Smooth muscle cell (in vitro differentiated cells): Measurements from ENCODE around the gene PSMC2. TPM values are rescaled to one million over a fixed set of nuclear protein-coding genes. Genes with fewer than 3 reads are reported as not detected.
"Not testable (repeated sequence)": the region's sequence is repeated elsewhere in the genome, so short reads cannot be mapped to it uniquely, and the experiment has no call there.

Experiments used
- DNase-seq: peaks from one replicate; lab custom pipeline; 2025; ENCODE audit not compliant: unreplicated experiment; lab: John Stamatoyannopoulos, UW
- H2AFZ ChIP-seq: fragments of 200-600 bp; sonication (generic); 2 replicates; pipeline ENCODE4 v1.6.0; 2016; ENCODE audit warnings: antibody characterized with exemption, low read depth, mild to moderate bottlenecking
- H3F3A ChIP-seq: fragments of 200-600 bp; sonication (generic); 2 replicates; pipeline ENCODE4 v1.6.0; 2017; ENCODE audit warnings: antibody characterized with exemption, low read depth
- H3K27ac ChIP-seq: fragments of 200-600 bp; sonication (generic); 2 replicates; pipeline ENCODE4 v1.5.1; 2016; ENCODE audit warnings: low read depth, mild to moderate bottlenecking
- H3K27me3 ChIP-seq: fragments of 200-600 bp; sonication (generic); 2 replicates; pipeline ENCODE4 v1.6.1; 2016; ENCODE audit warnings: low read depth, mild to moderate bottlenecking
- H3K36me3 ChIP-seq: fragments of 200-600 bp; sonication (generic); 2 replicates; pipeline ENCODE4 v1.5.1; 2016; ENCODE audit warnings: low read depth
- H3K4me1 ChIP-seq: fragments of 200-600 bp; sonication (generic); 2 replicates; pipeline ENCODE4 v1.5.1; 2016; ENCODE audit warnings: low read depth
- H3K4me2 ChIP-seq: fragments of 200-600 bp; sonication (generic); 2 replicates; pipeline ENCODE4 v1.6.0; 2016; ENCODE audit warnings: mild to moderate bottlenecking
- H3K4me3 ChIP-seq: fragments of 200-600 bp; sonication (generic); 2 replicates; pipeline ENCODE4 v1.5.1; 2016; ENCODE audit warnings: mild to moderate bottlenecking
- H3K79me2 ChIP-seq: fragments of 200-600 bp; sonication (generic); 2 replicates; pipeline ENCODE4 v1.6.0; 2016; ENCODE audit warnings: low read depth, mild to moderate bottlenecking
- H3K9ac ChIP-seq: fragments of 200-600 bp; sonication (generic); 2 replicates; pipeline ENCODE4 v1.6.0; 2016; ENCODE audit warnings: low read depth
- H3K9me3 ChIP-seq: fragments of 200-600 bp; sonication (generic); replicated peaks from 2 replicates; pipeline ENCODE4 v1.5.1; 2016; ENCODE audit warnings: low read depth
- H4K20me1 ChIP-seq: fragments of 200-600 bp; sonication (generic); 2 replicates; pipeline ENCODE4 v1.6.0; 2016; ENCODE audit warnings: low read depth
- WGBS: methylation state at CpG from one replicate; pipeline ENCODE4 v1.1.7; 2016; ENCODE audit warnings: low lambda C conversion rate; 5-methylcytosine and 5-hydroxymethylcytosine counted together
- polyA plus RNA-seq: library from polyadenylated mRNA; unstranded; fragments of >200 nt; fragmentation: Nextera tagmentation; extraction: Ambion mirVana; gene quantifications from 2 replicates; pipeline ENCODE4 v1.2.1, GENCODE V29; 2016
- total RNA-seq: library from RNA; depleted of rRNA; stranded (reverse); fragments of >200 nt; gene quantifications from 2 replicates; pipeline ENCODE4 v1.2.3, GENCODE V29; 2014
- TF ChIP-seq, protein P1 (sequence below): fragments of 200-600 bp; sonication (generic); IDR thresholded peaks from 2 replicates; pipeline ENCODE4 v1.5.1; 2017; ENCODE audit warnings: borderline replicate concordance, mild to moderate bottlenecking, antibody characterized with exemption; ENCODE audit not compliant: insufficient read depth, poor library complexity, severe bottlenecking

PSMC2 gene
- total and polyA plus RNA-seq, 2 experiments from 2014 or later: 129 to 150 TPM

DNA sequence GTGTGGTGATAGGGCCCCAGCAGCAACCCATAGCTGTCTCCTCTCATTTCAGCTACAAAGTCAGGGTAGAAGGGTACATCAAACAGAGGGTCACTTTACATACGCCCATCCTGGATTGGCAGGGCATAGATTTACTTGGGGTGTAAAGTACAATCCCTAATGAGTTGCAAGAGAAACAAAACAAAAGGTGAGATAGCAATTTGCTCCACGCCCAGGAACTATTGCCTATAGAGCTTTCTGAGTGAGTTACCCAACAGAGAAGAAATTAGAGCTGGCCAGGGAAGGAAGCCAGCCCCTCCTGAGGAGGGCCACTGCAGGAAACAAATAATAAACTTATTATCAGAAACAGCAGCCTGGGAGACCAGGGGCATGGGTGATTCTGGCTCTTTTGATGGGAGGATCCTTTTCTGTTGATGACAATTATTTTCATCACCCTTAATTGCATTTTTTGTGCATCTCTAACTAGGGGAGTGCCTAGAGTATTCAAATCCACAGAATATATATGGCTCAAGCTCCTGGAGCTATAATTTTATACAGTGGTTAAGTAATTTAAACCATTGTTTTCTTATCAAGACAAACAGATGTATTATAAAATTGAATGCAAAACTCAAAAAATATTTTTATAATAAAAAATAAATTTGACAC, 51.2 kb downstream of the PSMC2 start:
- DNase-seq: no peak
- H3K9me3 ChIP-seq: no peaks in the 10 kb centered on the region
- no peaks in the 10 kb centered on the region for H3F3A ChIP-seq
- H4K20me1 ChIP-seq: no peaks in the 10 kb centered on the region
- H3K4me2 ChIP-seq: no peak overlapping the region
- no peaks in the 10 kb centered on the region for H3K36me3 ChIP-seq
- H3K4me3 ChIP-seq: no peak overlapping the region
- H3K4me1 ChIP-seq: no peaks in the 10 kb centered on the region
- no peak overlapping the region for H3K27ac ChIP-seq
- no peak overlapping the region for H3K9ac ChIP-seq
- TF ChIP-seq, protein P1, sequence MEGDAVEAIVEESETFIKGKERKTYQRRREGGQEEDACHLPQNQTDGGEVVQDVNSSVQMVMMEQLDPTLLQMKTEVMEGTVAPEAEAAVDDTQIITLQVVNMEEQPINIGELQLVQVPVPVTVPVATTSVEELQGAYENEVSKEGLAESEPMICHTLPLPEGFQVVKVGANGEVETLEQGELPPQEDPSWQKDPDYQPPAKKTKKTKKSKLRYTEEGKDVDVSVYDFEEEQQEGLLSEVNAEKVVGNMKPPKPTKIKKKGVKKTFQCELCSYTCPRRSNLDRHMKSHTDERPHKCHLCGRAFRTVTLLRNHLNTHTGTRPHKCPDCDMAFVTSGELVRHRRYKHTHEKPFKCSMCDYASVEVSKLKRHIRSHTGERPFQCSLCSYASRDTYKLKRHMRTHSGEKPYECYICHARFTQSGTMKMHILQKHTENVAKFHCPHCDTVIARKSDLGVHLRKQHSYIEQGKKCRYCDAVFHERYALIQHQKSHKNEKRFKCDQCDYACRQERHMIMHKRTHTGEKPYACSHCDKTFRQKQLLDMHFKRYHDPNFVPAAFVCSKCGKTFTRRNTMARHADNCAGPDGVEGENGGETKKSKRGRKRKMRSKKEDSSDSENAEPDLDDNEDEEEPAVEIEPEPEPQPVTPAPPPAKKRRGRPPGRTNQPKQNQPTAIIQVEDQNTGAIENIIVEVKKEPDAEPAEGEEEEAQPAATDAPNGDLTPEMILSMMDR: no peak
- H3K79me2 ChIP-seq: no peaks in the 10 kb centered on the region
- no peak overlapping the region for H2AFZ ChIP-seq
- no peaks in the 10 kb centered on the region for H3K27me3 ChIP-seq
- 40% methylated on average over 2 of the region's 2 CpGs for WGBS

DNA sequence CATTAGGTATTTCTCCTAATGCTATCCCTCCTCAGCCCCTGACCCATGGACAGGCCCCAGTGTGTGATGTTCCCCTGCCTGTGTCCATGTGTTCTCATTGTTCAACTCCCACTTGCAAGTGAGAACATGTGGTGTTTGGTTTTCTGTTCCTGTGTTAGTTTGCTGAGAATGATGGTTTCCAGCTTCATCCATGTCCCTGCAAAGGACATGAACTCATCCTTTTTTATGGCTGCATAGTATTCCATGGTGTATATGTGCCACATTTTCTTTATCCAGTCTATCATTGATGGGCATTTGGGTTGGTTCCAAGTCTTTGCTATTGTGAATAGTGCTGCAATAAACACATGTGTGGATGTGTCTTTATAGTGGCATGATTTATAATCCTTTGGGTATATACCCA, 52.2 kb downstream of the PSMC2 start:
- not testable (repeated sequence) for H3K4me1 ChIP-seq, H3F3A ChIP-seq, H3K27me3 ChIP-seq, H3K9ac ChIP-seq, H3K27ac ChIP-seq, H3K79me2 ChIP-seq, H2AFZ ChIP-seq, H3K4me3 ChIP-seq, H3K9me3 ChIP-seq, DNase-seq, H3K36me3 ChIP-seq, H3K4me2 ChIP-seq, H4K20me1 ChIP-seq

GRCh38 chr7:103405789-103406613, 58.6 kb downstream of the PSMC2 start:
- not testable (repeated sequence) for H3K4me2 ChIP-seq, DNase-seq, H4K20me1 ChIP-seq, H3K9me3 ChIP-seq, H3K4me1 ChIP-seq, H3K4me3 ChIP-seq, H3K79me2 ChIP-seq, H2AFZ ChIP-seq, H3F3A ChIP-seq, H3K27ac ChIP-seq, H3K9ac ChIP-seq, H3K36me3 ChIP-seq, H3K27me3 ChIP-seq
- 73% methylated on average over 7 of the region's 7 CpGs for WGBS

- TF ChIP-seq, protein P1: no peak
Observed at GRCh38 chr7:103412151-103412550, 64.7 kb downstream of the PSMC2 start.

More at GRCh38 chr7:103412151-103412550, 64.7 kb downstream of the PSMC2 start:
- no peaks in the 10 kb centered on the region for H3K79me2 ChIP-seq
- no peaks in the 10 kb centered on the region for H3K9me3 ChIP-seq
- H3K4me1 ChIP-seq: no peaks in the 10 kb centered on the region
- H3K27me3 ChIP-seq: peaks cover 6% of the 10 kb centered on the region
- no peaks in the 10 kb centered on the region for H4K20me1 ChIP-seq
- WGBS: 87% methylated on average over 1 of the region's 1 CpG
- DNase-seq: no peak
- H3K4me3 ChIP-seq: no peak overlapping the region
- no peaks in the 10 kb centered on the region for H3K36me3 ChIP-seq
- no peak overlapping the region for H3K4me2 ChIP-seq
- no peaks in the 10 kb centered on the region for H3F3A ChIP-seq
- no peak overlapping the region for H3K9ac ChIP-seq
- no peak overlapping the region for H2AFZ ChIP-seq
- H3K27ac ChIP-seq: no peak overlapping the region
